HG02798 (cell line): ENCODE measurements around the gene CFAP141.

ENCODE experiments used
- ATAC-seq: cut with Tn5 transposase; IDR thresholded peaks from one replicate; pipeline ENCODE4 v1.9.1; 2021; ENCODE audit warnings: mild to moderate bottlenecking; ENCODE audit not compliant: unreplicated experiment, poor library complexity

CFAP141 gene

DNA sequence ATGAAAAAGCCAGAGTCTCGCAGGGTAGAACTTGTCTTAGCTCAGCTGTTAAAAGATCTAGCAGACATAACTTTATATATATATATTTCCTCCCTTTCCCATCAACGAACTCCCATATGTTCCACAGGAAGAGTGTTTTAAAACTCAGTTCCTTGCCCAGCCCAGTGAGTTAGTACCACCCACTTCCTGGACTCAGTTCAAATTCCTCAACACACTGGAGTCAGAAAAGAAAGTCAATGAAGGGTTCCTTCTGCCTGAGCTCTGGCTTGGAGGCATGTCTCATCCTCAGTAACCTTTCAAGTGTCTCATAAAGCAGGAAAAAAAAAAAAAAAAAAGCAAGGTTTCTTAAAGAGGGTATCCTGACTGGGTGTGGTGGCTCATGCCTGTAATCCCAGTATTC is 29.8 kb downstream of the CFAP141 start:
- ATAC-seq = no peak

DNA sequence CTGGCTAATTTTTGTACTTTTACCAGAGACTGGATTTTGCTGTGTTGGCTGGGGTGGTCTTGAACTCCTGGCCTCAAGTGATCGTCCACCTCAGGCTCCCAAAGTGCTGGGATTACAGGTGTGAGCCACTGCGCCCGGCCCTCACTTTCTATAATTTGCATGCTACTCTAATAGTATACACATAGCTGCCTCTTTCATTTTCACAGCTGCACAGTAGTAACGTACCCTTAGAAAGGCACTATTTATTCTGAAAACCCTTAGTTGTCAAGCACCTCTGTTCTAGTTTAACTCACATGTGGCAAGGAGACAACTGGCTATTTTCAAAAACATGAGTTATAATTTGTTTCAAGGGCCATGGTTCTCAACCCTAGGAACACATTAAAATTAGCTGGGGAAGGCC is 31.5 kb downstream of the CFAP141 start:
- ATAC-seq = peak; percentile 57

DNA sequence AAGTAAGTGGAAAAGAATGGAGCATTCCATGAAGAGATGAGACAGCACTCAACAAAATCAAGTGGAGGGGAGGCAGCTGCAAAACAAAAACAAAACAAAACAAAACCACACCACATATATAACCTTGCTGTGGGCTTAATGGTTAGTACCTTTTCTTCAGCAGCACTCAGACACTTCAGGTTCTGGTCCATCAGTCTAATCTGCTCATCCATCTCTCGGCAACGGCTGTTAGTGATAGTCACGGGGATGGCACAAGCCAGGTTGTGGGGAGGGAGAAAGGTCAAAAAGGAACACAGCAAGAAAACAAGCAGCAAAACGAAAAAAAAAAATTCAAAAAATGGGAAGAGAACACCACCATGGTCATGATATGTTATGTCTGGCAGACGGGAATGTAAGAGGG is 34.3 kb downstream of the CFAP141 start:
- no peak for ATAC-seq

DNA sequence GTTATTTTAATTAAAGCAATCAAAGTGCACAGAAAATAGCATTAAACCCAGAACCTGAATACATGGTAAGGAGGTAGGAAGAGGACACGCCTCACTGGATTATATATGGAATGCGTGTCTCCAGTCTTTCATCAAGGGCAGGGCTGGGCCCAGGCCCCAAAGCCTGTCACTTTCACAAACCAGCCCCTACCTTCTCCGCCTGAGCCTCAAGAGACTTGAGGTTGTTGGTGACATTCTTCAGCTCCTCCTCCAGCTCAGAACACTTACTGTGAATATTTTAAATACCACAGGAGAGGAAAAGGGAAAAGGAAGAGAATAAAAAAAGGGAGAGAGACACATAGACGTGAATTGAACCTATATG is 34.9 kb downstream of the CFAP141 start:
- no peak for ATAC-seq

DNA sequence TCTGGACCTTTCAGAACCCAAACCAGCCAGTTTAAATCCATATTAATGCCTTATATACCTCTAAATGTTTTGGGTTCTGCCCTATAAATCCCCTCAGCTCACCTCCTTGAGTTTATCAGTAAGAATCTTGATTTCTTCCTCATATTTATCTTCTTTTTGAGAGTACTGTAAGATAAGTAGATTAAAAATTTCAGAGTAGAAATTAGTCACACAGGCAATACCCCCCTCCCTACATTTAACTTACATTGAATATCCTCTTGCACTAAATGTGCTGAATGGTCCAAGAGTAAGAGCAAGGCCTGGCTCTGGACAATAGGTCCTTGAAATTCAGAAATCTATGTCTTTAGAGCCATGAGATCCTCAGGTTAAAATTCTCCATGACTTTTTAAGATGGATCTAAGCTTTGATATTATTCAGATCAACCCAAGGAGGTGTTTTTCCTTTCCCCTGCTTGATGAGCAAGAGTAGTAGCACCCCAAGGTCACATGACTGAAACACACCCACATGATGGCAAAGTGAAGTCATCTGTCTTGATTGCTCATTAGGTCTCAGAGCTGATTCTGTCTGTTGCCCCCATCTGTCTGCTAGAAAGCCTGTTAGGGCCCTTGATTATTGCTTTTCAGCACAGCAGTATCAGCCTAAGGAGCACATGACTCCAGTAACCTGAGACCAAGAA is 35.4 kb downstream of the CFAP141 start:
- no peak for ATAC-seq

DNA sequence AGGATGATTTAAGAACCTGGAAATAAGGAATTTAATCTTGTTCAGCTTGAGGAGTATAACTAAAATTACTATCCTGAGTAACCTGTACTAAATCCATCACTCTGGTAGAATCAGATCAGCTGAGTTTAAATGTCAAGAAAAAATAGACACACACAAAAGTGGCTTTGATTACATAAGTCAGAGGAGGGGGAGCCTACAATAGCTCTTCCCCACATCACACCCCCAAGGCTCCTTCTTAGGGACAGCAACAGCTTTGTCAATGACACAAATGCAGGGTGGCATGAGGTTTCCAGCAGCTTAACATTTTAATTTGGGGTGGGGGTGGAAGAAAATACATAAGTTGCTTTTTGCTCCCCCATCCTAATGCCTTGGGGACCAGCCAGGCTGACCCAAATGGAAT is 38.7 kb downstream of the CFAP141 start:
- no peak for ATAC-seq

DNA sequence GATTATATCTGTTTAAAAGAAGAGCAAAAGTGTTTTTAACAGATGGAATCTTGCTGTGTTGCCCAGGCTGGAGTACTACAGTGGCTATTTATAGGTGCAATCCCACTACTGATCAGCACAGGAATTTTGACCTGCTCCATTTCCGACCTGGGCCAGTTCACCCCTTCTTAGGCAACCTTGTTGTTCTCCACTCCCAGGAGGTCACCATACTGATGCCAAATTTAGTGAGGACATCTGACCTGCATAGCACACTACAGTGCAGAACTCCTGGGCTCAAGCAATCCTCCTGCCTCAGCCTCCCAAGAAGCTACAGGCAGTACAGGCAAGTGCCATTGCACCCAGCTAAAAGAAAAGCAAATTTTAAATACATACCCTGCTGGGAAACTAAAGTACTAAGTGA is 39.9 kb downstream of the CFAP141 start:
- ATAC-seq = no peak

DNA sequence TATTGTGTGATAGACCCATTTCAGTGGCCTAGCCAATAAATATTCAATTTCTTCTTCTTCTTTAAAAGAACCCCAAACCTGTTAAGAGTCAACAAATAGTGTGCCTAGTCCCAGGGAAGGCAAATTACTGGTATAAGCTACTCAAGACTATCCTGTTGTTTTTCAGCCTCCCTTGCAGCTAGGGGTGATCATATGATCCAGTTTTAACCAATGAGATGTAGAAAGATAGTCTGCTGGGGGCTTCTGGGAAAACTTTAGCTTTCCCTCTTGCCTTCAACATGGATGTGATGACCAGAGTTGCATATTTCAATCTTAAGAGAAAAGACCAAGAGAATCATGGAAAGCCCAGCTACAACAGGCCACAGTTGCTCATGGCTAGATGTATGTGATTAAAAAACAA is 46.6 kb downstream of the CFAP141 start:
- ATAC-seq = no peak

DNA sequence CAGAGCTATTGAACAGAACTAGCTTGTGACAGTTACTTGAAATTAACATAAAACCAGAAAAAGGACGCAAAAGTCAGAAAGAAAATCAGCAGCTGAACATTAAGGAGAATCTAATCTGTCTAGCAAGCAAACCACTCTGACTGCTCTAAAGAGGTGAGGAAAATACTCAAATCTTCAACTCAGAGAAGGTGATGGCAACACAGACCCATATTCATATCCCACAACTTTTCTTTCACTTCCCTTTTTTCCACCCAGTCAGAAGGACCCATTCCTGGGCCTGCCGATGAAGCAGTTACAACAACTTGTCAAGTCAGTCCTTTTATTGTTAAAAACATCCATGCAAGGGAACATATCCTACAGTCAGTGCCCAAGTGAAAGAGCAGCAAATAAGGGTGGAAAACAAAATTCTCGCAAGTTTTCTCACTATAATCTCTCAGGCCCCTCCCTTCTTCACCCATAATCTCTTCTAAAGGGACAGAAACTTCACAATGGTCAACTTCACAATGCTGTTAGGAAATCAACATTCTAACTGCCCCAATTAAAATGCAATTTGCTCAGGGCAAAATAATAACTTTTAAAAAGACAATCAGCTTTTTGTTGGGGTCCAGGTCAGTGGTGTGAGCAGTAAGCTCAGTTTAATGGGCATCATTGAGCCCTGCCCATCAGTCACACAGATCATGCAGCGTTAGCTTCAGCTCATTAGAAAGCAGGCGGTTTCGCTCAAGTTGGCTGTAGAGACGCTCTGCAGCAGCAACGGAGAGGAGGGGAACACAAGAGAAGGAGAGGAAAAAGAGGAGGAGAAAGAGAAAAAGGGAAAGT is 47.6 kb downstream of the CFAP141 start:
- ATAC-seq = peak; percentile 44

DNA sequence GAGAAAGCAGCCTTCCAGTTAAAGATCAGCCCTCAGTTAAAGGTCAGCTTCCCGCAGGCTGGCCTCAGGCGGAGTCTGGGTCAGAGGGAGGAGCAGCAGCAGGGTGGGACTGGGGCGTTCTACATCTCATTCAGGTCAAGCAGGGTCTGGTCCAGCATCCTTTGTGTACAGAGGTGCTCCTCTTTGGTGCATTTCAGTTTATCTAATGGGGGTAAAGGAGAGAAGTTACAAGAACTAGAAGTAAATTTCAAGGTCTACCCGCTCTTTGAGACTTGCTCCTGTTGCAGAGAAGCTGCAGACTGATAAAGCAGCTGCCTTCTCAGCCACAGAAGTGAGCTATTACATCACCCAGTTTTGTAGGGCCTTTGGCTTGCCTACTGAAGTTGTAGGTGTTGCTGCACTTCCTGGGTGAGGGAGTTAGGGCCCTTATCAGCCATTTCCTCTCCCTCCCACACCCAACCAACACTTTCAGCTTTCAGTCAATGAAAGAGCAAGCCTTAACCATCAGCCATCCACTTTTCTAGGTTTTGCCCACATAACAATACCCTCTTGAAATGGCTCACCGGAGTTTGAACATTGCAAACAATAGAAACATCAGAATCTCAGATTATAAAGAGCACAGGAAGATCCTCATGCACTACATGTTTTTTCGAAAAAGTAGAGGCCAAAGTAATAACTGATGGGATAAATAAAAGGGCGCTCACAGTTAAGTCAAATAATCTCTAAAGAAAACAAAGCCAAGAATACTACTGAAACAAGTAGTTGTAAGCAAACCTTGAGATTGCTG is 48.4 kb downstream of the CFAP141 start:
- peak; percentile 88 for ATAC-seq

DNA sequence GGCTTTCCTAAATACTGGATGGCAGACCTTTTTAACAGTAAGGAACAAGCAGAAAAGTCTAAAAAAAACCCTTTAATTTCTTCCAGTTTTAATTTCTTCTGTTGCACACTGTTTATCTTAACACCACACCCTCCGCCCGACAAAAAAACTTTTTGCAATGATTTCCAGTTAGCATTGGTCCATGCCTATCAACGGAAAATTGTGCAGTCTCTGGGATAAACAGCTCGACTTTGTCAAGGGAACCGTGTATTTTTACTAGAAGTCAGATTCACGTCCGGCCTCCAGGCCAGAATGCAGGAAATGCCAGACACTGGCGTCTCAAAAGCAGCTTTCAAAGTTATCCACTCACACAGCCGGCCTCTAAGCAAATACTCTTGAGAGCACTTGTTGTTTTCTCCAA is 50.9 kb downstream of the CFAP141 start:
- no peak for ATAC-seq

DNA sequence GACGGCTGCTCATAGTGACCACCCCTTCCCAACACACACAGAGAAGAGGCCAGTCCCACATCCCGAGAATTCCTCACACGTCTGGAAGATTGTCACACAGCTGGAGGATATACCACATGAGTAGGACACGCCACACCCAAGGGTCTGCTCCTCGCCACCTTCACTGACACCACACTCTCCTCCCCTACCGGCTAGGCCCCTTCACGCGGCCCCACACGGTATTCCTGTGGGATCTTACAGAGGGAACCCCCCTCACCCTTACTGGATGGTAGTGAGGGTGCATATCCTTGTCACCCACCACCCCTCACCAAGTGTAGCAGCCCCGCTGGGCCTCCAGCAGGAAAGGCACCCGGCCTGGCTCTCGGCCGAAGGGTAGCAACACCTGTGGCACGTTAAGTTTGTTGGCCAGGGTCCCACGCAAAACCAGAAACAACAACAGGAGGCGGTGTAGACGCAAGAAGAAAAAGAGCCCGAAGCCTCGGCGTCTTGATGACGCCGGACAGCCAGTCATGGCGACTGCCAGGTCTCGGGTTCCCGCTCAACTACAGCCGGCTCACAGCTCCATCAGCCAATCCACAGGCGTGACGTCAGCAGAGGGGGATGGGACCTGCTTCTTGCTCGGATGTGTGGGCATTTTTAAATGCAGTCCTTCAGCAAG is 51.5 kb downstream of the CFAP141 start, which contains the start of gene NUP210L:
Gene NUP210L (minus strand): TSS at position 540 of the 658 bp plus-strand sequence.
- ATAC-seq = no peak

DNA sequence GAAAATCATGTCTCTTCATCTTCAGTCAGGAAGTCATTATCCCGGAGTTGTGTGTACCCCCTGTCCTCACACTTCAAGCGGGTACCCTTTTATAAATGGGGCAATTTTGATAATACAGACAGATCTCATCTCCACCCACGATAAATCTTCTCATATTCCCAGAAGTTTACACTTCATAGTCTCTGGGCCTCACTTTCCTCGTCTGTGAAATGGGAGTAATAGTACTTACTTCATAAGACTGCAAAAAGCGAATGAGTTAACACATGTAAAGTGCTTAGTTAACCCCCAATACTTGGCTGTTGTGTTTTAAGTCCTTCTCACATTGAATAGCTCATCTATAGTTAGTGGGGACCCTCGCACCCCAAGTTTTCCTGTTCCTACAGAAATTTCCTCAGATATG is 52.1 kb downstream of the CFAP141 start:
- no peak for ATAC-seq

DNA sequence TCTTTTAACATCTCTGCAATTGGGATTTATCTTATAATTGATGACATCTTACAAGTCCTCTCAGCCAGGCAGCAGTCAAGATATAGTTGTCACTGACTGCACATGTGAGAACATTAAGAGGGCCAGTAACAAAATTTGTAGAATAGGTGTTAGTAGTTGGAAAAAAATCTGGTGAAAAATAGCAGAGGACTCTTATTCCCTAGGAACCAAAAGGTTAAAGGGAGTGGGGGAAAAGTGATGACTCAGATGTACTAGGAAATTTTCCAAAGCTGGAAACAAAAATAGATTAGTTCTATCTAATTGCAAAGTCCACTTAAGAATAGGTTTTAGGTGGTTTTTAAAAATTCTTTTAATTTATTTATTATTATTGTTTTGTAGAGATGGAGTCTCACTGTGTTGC is 54.8 kb downstream of the CFAP141 start:
- no peak for ATAC-seq
